NCI-H226 (cell line): ENCODE measurements around the gene RPLP2.

ENCODE experiments used
- DNase-seq: peaks from one replicate; pipeline ENCODE4 v3.0.0-alpha.2; 2015

The RPLP2 gene

GRCh38 chr11:809287-810039 is at the start of gene RPLP2:
Gene RPLP2, plus strand, starts transcription at chr11:809967. Its CDS starts 268 bp downstream, at chr11:810235.
- peak; percentile 96 for DNase-seq

- DNase-seq = no peak
Observed at GRCh38 chr11:760236-760635, 49.5 kb upstream of the RPLP2 start.

GRCh38 chr11:761526-762108 is 48.1 kb upstream of the RPLP2 start:
- DNase-seq = no peak

GRCh38 chr11:762421-763072 is 47.2 kb upstream of the RPLP2 start:
- DNase-seq = peak; percentile 82

- DNase-seq = no peak
Observed at GRCh38 chr11:763073-763463, 46.7 kb upstream of the RPLP2 start.

- DNase-seq = no peak
Observed at GRCh38 chr11:763549-764321, 46.0 kb upstream of the RPLP2 start.

GRCh38 chr11:764322-765024 is 45.3 kb upstream of the RPLP2 start:
- DNase-seq = no peak

- no peak for DNase-seq
Observed at GRCh38 chr11:765025-765801, 44.6 kb upstream of the RPLP2 start.

- no peak for DNase-seq
Observed at GRCh38 chr11:765802-766091, 44.0 kb upstream of the RPLP2 start.

- DNase-seq = no peak
Observed at GRCh38 chr11:766106-766935, 43.4 kb upstream of the RPLP2 start.

GRCh38 chr11:766936-767210 is 42.9 kb upstream of the RPLP2 start:
- no peak for DNase-seq

- DNase-seq = no peak
Observed at GRCh38 chr11:767238-767637, 42.5 kb upstream of the RPLP2 start.

- DNase-seq = no peak
Observed at GRCh38 chr11:769887-770641, 39.7 kb upstream of the RPLP2 start.

- DNase-seq = no peak
Observed at GRCh38 chr11:770642-771616, 38.8 kb upstream of the RPLP2 start.

- DNase-seq = no peak
Observed at GRCh38 chr11:771617-772204, 38.1 kb upstream of the RPLP2 start.

GRCh38 chr11:772429-773390 is 37.1 kb upstream of the RPLP2 start:
- DNase-seq = no peak

GRCh38 chr11:773425-773824 is 36.3 kb upstream of the RPLP2 start:
- no peak for DNase-seq

- no peak for DNase-seq
Observed at GRCh38 chr11:773830-774229, 35.9 kb upstream of the RPLP2 start.
